ENCODE data around the gene NCF2. TPM values are rescaled to one million over a fixed set of nuclear protein-coding genes. Genes with fewer than 3 reads are reported as not detected.

The NCF2 gene
- total RNA-seq, 1 experiment from 2014 or later, result 0.14 TPM

GRCh38 chr1:183583466-183583865 is 6.8 kb downstream of the NCF2 start:
- no peaks in the 10 kb centered on the region for H3K36me3 ChIP-seq (replicated peaks; ENCODE audit: control insufficient read depth, insufficient read depth, low read length)
- no peak for DNase-seq

GRCh38 chr1:183582021-183582713 is 8.1 kb downstream of the NCF2 start:
- DNase-seq, result peak; percentile 34
- no peaks in the 10 kb centered on the region for H3K27me3 ChIP-seq (ENCODE audit: control insufficient read depth, insufficient read depth, low read length)
- H3K36me3 ChIP-seq (replicated peaks; ENCODE audit: control insufficient read depth, insufficient read depth, low read length), result no peaks in the 10 kb centered on the region
- H3K4me3 ChIP-seq (ENCODE audit: insufficient read depth, low read depth, low read length), result no peak overlapping the region

More at GRCh38 chr1:183583466-183583865, 6.8 kb downstream of the NCF2 start:
- Histone ChIP-seq H3K27me3 (ENCODE audit: control insufficient read depth, insufficient read depth, low read length) (no peaks in the 10 kb centered on the region), H3K4me3 (ENCODE audit: insufficient read depth, low read depth, low read length) (no peak overlapping the region)

DNA sequence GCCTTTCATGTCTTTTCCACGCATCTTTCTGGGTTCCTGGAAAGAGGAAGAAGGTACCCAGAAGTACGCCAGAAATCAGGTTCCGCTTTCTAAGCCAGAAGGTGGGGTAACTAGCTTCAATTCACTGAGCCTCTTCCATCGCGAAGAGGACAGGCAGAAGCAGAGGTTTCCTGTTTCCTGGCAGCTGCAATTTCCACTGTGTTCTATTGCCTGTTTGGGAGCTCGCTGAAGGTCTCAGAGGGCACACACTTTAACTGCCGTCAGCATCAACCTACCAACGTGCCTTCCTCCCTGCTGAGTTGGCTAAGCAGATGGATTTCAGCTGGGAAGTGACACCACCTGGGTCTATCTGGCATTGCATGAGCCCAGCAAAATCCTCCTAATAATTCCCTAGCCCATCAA is 10.0 kb downstream of the NCF2 start:
- H3K27me3 ChIP-seq (ENCODE audit: control insufficient read depth, insufficient read depth, low read length), result no peaks in the 10 kb centered on the region
- H3K36me3 ChIP-seq (replicated peaks; ENCODE audit: control insufficient read depth, insufficient read depth, low read length), result no peaks in the 10 kb centered on the region
- peak; percentile 87 for DNase-seq
- no peak overlapping the region for H3K4me3 ChIP-seq (ENCODE audit: insufficient read depth, low read depth, low read length)

- no peaks in the 10 kb centered on the region for H3K27me3 ChIP-seq (ENCODE audit: control insufficient read depth, insufficient read depth, low read length)
- H3K4me3 ChIP-seq (ENCODE audit: insufficient read depth, low read depth, low read length), result no peak overlapping the region
- no peaks in the 10 kb centered on the region for H3K36me3 ChIP-seq (replicated peaks; ENCODE audit: control insufficient read depth, insufficient read depth, low read length)
- DNase-seq, result no peak
Observed at GRCh38 chr1:183578856-183579255, 11.4 kb downstream of the NCF2 start.

DNA sequence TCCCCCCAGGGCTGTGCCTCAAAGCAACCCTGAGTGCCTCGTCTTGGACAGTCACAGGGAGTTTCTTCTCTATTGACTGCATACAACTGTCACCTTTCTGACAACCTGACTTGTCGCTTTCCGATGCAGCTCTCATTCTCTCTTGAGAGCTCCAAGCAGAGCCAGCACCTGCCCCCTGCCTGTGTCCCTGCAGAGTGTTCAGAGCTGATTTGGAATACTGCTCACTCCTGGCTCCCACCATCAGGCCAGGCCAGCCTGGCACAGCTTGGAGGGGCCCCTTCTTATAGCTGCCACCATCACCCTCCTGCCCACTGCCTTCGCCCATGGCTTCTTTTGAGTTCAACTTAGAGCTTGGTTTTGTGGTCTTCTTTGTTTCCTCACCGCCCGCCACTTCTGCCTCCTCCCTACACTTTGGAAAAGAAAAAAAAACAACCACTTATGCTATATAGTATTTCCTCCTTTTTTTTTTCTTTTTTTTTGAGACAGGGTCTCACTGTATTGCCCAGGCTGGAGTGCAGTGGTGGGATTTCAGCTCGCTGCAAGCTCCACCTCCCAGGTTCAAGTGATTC is 12.3 kb downstream of the NCF2 start:
- Histone ChIP-seq H3K27me3 (ENCODE audit: control insufficient read depth, insufficient read depth, low read length) (no peaks in the 10 kb centered on the region), H3K36me3 (replicated peaks; ENCODE audit: control insufficient read depth, insufficient read depth, low read length) (no peaks in the 10 kb centered on the region), H3K4me3 (ENCODE audit: insufficient read depth, low read depth, low read length) (no peak overlapping the region)
- DNase-seq, result no peak

- no peak overlapping the region for H3K4me3 ChIP-seq (ENCODE audit: insufficient read depth, low read depth, low read length)
- no peaks in the 10 kb centered on the region for H3K36me3 ChIP-seq (replicated peaks; ENCODE audit: control insufficient read depth, insufficient read depth, low read length)
- H3K27me3 ChIP-seq (ENCODE audit: control insufficient read depth, insufficient read depth, low read length), result no peaks in the 10 kb centered on the region
- no peak for DNase-seq
Observed at GRCh38 chr1:183576537-183576936, 13.7 kb downstream of the NCF2 start.

DNA sequence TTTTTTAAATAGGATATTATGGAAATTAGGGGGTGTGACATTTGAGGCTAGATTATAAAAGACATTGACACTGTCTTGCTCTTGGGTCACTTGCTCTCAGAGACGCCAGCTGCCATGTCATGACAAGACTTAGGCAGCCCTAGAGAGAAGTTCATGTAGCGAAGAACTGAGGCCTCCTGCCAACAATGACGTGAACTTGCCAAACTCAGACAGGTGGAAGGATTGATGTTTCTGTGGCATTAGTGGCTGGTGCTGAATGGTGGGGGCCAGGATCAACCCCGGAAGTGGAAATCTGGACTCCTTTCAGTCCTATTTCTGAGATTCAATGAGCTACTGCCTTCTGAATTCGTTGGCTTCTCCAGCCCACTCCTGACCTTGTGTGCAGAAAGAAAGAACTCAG is 14.7 kb downstream of the NCF2 start:
- Histone ChIP-seq H3K27me3 (ENCODE audit: control insufficient read depth, insufficient read depth, low read length) (no peaks in the 10 kb centered on the region), H3K36me3 (replicated peaks; ENCODE audit: control insufficient read depth, insufficient read depth, low read length) (no peaks in the 10 kb centered on the region), H3K4me3 (ENCODE audit: insufficient read depth, low read depth, low read length) (no peak overlapping the region)
- DNase-seq, result no peak

GRCh38 chr1:183572721-183573120 is 17.5 kb downstream of the NCF2 start:
- no peak for DNase-seq
- H3K36me3 ChIP-seq (replicated peaks; ENCODE audit: control insufficient read depth, insufficient read depth, low read length), result no peaks in the 10 kb centered on the region
- H3K4me3 ChIP-seq (ENCODE audit: insufficient read depth, low read depth, low read length), result no peak overlapping the region
- H3K27me3 ChIP-seq (ENCODE audit: control insufficient read depth, insufficient read depth, low read length), result no peaks in the 10 kb centered on the region

DNA sequence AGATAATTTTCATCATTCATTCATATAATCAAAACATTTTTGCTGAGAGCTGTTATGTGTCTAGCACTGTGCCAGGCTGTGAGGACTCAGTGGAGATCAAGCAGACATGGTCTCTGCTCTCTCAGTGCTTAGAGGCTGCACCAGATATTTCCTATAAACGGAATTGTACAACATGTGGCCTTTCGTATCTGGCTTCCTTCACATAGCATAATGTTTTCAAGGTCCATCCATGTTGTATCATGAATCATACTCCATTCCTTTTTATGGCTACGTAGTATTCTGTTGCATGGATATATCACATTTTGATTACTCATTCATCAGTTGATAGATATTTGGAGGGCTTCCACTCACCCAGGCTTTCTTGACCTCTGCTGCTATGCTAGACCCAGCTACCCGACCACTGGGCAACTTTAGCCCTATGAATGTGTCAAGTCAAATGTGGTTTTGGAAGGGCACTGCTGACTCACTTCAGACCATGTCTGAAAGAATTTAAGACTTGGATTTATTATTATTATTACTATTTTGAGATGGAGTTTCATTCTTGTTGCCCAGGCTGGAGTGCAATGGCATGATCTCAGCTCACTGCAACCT is 18.5 kb downstream of the NCF2 start:
- H3K27me3 ChIP-seq (ENCODE audit: control insufficient read depth, insufficient read depth, low read length), result no peaks in the 10 kb centered on the region
- H3K4me3 ChIP-seq (ENCODE audit: insufficient read depth, low read depth, low read length), result no peak overlapping the region
- DNase-seq, result no peak

DNA sequence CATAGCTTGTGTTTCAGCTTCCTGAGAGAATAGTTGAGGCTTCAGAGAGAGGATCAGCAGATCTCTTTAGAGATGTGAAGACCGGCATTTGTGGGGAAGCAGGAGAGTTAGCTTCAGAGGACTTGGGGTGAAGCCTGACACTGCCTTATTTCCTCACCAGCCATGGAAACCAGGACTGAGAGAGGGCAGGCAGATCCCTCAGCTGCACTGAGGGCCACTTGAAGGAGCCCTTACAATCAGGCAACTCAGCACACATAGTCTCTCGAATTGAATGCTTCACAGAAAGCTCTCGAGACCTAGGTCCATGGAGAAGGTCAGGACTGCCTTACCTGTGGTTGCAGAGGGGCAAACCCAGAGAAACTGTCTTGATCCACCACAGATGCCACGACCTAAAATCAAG is 19.8 kb downstream of the NCF2 start:
- DNase-seq, result no peak
- Histone ChIP-seq H3K27me3 (ENCODE audit: control insufficient read depth, insufficient read depth, low read length) (no peaks in the 10 kb centered on the region), H3K36me3 (replicated peaks; ENCODE audit: control insufficient read depth, insufficient read depth, low read length) (no peaks in the 10 kb centered on the region), H3K4me3 (ENCODE audit: insufficient read depth, low read depth, low read length) (no peak overlapping the region)

More for the DNA sequence above, 18.5 kb downstream of the NCF2 start:
- H3K36me3 ChIP-seq (replicated peaks; ENCODE audit: control insufficient read depth, insufficient read depth, low read length), result no peaks in the 10 kb centered on the region

DNA sequence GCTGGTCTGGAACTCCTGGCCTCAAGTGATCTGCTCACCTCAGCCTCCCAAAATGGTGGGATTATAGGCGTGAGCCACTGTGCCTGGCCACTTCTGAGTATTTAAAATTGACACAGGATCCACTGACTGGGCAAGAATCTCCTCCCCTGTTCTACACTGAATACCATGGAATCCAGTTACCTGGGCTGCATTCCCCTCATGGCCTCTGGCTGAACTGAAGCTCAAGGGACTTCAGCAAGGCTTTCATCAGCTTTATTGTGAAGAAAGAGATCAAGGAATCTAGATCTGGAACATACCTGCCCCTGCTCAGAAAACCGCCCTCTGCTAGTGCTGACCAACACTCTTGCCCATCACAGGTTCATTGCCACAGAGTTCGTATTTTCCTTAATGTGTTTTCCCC is 20.5 kb downstream of the NCF2 start:
- DNase-seq, result no peak
- no peak overlapping the region for H3K4me3 ChIP-seq (ENCODE audit: insufficient read depth, low read depth, low read length)
- H3K27me3 ChIP-seq (ENCODE audit: control insufficient read depth, insufficient read depth, low read length), result no peaks in the 10 kb centered on the region
- H3K36me3 ChIP-seq (replicated peaks; ENCODE audit: control insufficient read depth, insufficient read depth, low read length), result no peaks in the 10 kb centered on the region

GRCh38 chr1:183569141-183569540 is 21.1 kb downstream of the NCF2 start:
- Histone ChIP-seq H3K36me3 (replicated peaks; ENCODE audit: control insufficient read depth, insufficient read depth, low read length) (no peaks in the 10 kb centered on the region), H3K27me3 (ENCODE audit: control insufficient read depth, insufficient read depth, low read length) (no peaks in the 10 kb centered on the region), H3K4me3 (ENCODE audit: insufficient read depth, low read depth, low read length) (no peak overlapping the region)
- DNase-seq, result no peak

DNA sequence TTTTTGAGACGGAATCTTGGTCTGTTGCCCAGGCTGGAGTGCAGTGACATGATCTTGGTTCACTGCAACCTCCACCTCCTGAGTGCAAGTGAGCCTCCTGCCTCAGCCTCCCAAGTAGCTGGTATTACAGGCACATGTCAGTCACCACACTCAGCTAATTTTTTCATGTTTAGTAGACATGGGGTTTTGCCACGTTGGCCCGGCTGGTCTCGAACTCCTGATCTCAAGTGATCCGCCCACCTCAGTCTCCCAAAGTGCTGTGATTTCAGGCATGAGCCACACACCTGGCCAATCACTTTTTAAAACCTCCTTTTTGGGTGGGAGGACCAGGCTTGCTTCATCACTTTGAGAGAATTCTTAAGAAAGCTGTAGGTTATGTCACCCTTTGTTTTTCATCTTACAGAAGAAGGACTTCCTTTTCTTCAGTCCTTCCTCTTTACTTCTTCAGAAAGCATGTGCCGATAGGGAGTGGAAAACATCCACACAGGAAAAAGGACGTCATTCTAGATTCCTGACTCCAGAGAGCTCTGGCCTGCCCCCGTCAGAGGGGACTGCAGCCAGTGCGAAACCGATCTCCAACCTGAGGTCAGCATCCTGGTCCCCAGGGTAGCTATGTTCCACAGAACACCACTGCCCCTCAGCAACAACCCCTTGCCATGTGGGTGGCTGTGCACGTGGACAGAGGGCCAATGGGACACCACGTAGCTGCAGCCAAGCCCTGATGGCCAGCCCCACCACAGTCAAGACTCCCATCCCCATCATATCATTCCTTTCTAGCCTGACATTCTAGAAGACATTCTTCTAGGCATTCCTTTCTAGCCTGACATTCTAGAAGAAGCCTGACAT is 21.9 kb downstream of the NCF2 start:
- Histone ChIP-seq H3K27me3 (ENCODE audit: control insufficient read depth, insufficient read depth, low read length) (no peaks in the 10 kb centered on the region), H3K36me3 (replicated peaks; ENCODE audit: control insufficient read depth, insufficient read depth, low read length) (no peaks in the 10 kb centered on the region), H3K4me3 (ENCODE audit: insufficient read depth, low read depth, low read length) (no peak overlapping the region)
- no peak for DNase-seq

DNA sequence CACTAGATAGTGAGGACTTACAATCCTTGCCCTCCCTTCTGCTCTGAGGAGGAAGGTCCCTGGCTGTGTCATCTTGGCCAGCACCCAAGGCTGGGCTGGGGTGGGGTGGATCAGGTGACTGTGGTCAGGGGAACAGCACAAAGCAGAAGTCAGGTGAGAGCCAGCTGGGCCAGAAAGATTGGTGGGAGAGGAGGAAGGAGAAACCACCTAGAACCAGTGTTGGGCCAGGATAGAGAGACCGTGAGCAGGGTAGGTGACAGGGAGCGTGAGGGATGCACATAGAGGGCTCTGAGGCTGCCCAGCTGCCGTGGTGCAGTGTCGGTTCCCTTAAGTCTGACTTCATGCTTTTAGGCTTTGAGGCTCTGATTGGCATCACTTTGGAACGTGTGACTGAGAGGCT is 22.7 kb downstream of the NCF2 start:
- Histone ChIP-seq H3K4me3 (ENCODE audit: insufficient read depth, low read depth, low read length) (no peak overlapping the region), H3K36me3 (replicated peaks; ENCODE audit: control insufficient read depth, insufficient read depth, low read length) (no peaks in the 10 kb centered on the region), H3K27me3 (ENCODE audit: control insufficient read depth, insufficient read depth, low read length) (no peaks in the 10 kb centered on the region)
- DNase-seq, result no peak

DNA sequence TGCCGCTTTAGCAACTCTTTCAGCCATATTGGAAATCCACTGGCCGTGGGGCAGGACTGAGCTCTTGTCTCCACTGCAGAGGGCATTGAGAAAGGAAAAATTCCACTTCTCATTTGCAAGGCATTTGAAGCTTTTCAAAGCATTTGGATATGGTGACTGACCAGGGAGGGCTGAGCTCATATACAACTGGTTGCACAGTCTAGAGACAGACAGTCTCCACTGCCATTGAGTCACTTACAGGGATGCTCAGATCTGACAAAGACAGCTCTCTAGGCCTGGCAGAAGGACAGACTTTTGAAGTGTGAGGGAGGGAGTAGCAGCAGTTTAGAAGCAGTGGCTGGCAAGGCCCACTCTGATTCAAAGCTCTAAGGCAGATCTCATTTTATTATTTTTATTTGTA is 24.2 kb downstream of the NCF2 start:
- no peaks in the 10 kb centered on the region for H3K36me3 ChIP-seq (replicated peaks; ENCODE audit: control insufficient read depth, insufficient read depth, low read length)
- H3K4me3 ChIP-seq (ENCODE audit: insufficient read depth, low read depth, low read length), result no peak overlapping the region
- no peak for DNase-seq
- no peaks in the 10 kb centered on the region for H3K27me3 ChIP-seq (ENCODE audit: control insufficient read depth, insufficient read depth, low read length)
